ENCODE data around the gene ZMYM3. TPM values are rescaled to one million over a fixed set of nuclear protein-coding genes. Genes with fewer than 3 reads are reported as not detected.

Gene ZMYM3
- total and polyA plus RNA-seq, 2 of the 4 experiments (the other 2 are of a cell fraction) = 10.0 to 28.1 TPM

DNA sequence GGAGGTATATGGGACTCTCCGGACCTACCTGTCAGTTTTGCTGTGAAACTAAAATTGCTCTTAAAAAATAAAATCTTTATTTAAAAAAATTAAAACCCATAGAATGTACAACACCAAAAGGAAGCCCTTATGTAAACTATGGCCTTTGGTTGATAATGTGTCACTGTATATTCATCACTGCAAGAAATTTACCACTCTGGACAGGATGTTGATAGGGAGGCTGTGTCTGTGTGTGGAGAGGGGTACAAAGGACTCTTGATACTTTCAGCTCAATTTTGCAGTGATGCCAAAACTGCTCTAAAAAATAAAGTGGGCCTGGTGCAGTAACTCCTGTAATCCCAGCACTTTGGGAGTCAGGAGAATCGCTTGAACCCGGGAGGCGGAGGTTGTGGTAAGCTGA lies 2.9 kb upstream of the ZMYM3 start:
- H3K14ac ChIP-seq (replicated peaks; ENCODE audit: low read depth, low read length) = no peak overlapping the region
- H2BK15ac ChIP-seq (ENCODE audit: low read depth, low read length) = no peak overlapping the region
- H3K9ac ChIP-seq (ENCODE audit: low read depth, low read length) = no peak overlapping the region
- H3K4me2 ChIP-seq (ENCODE audit: low read depth, low read length) = peak overlapping the region; percentile 83
- no peak overlapping the region for H3K18ac ChIP-seq (ENCODE audit: low read depth, low read length)
- H3K36me3 ChIP-seq (ENCODE audit: control insufficient read depth, insufficient read depth, low read length) = no peaks in the 10 kb centered on the region
- H3K27ac ChIP-seq (ENCODE audit: insufficient read depth, low read length) = peak overlapping the region; percentile 49; the same call in 1 of the 2 replicates
- H3K4ac ChIP-seq (ENCODE audit: low read depth, low read length) = no peak overlapping the region
- no peak overlapping the region for H4K5ac ChIP-seq (ENCODE audit: low read depth, low read length)
- H2AFZ ChIP-seq (replicated peaks; ENCODE audit: low read length, poor library complexity) = no peak overlapping the region
- no peaks in the 10 kb centered on the region for H4K20me1 ChIP-seq (ENCODE audit: insufficient read depth, low read length)
- no peak overlapping the region for H4K91ac ChIP-seq (ENCODE audit: insufficient read depth, low read depth, low read length)
- H3K27me3 ChIP-seq (ENCODE audit: control insufficient read depth, insufficient read depth, low read length) = no peaks in the 10 kb centered on the region
- ChIA-PET POLR2A (ENCODE audit: unreplicated experiment) (no interaction called here), CTCF (no interaction called here)
- H3K23ac ChIP-seq (ENCODE audit: low read depth, low read length) = no peak overlapping the region
- H3K9me3 ChIP-seq (ENCODE audit: control insufficient read depth, insufficient read depth, low read length) = no peaks in the 10 kb centered on the region
- no peak overlapping the region for H3K56ac ChIP-seq (ENCODE audit: extremely low read depth, insufficient read depth, low read length)
- 0 out of 2 replicates have a peak, but pooled peaks cover 2% of the 10 kb centered on the region for H3K9me1 ChIP-seq (ENCODE audit: insufficient read depth, low read length)
- intact Hi-C loops (cut with micrococcal nuclease) (no loop called here), dilution Hi-C loops (cut with HindIII; ENCODE audit: low sequenced_read_pairs, unreplicated experiment) (no loop called here), in situ Hi-C loops (cut with MboI; ENCODE audit: low sequenced_read_pairs) (no loop called here)
- H2BK5ac ChIP-seq (ENCODE audit: low read depth, low read length, poor library complexity, severe bottlenecking) = peak overlapping the region; percentile 23
- no peak overlapping the region for H2AK5ac ChIP-seq (ENCODE audit: low read depth, low read length)
- no CpG with 5 or more reads among the region's 4 CpGs for WGBS, 2 experiments (ENCODE audit: extremely low coverage in 2 of 2, insufficient read length in 1 of 2)
- H3K79me1 ChIP-seq (ENCODE audit: low read depth in 1 of 2, low read length in 2 of 2) = peaks cover 3 to 21% of the 10 kb centered on the region in 2 experiments
- H3K4me1 ChIP-seq (ENCODE audit: control insufficient read depth, insufficient read depth, low read length) = peaks cover 8% of the 10 kb centered on the region
- TF ChIP-seq MAZ (IDR thresholded peaks at IDR 0.05; ENCODE audit: borderline replicate concordance, low read depth, low read length) (no peak), POLR2A (IDR thresholded peaks at IDR 0.05; ENCODE audit: low read depth, low read length) (no peak), MXI1 (IDR thresholded peaks at IDR 0.05; ENCODE audit: borderline replicate concordance, low read depth, low read length) (no peak)
- peak; percentile 47 for DNase-seq
- H2AK9ac ChIP-seq (replicated peaks; ENCODE audit: low read depth, low read length, poor library complexity) = no peak overlapping the region
- no TSS peak for BruUV-seq (replicated peaks)
- H3K4me3 ChIP-seq (ENCODE audit: insufficient read depth, low read depth, low read length) = no peak overlapping the region
- H4K8ac ChIP-seq (ENCODE audit: low read depth in 2 of 2, low read length in 2 of 2) = no peak overlapping the region
- no peak overlapping the region for H2BK20ac ChIP-seq (ENCODE audit: low read depth, low read length)
- peak; percentile 10; the same call in 1 of the 2 replicates for ATAC-seq (ENCODE audit: low read depth)
- 0 out of 2 replicates have a peak overlapping the region, but pooled peaks have one; percentile 40 for H2BK120ac ChIP-seq (ENCODE audit: low read depth, low read length)

Data from IMR-90 (cell line).